GM12864 (cell line): Measurements from ENCODE around the gene CIC.
"Not testable (repeated sequence)": the region's sequence is repeated elsewhere in the genome, so short reads cannot be mapped to it uniquely, and the experiment has no call there.

Experiments used
- DNase-seq: peaks from one replicate; pipeline ENCODE4 v3.0.0-alpha.2; 2011; ENCODE audit warnings: low read depth
- H3K4me3 ChIP-seq: 2 replicates; pipeline ENCODE4 v1.5.1; 2011; ENCODE audit warnings: mild to moderate bottlenecking, low read depth, low read length, control low read depth
- CTCF ChIP-seq: IDR thresholded peaks from 2 replicates; pipeline ENCODE4 v1.5.1; 2011; ENCODE audit warnings: low read depth, mild to moderate bottlenecking, moderate library complexity, low read length, control low read depth, inconsistent platforms; ENCODE audit errors: missing control alignments

The CIC gene

GRCh38 chr19:42334697-42335373, 65.8 kb downstream of the CIC start:
- DNase-seq = no peak
- TF ChIP-seq CTCF = no peak
- H3K4me3 ChIP-seq = no peak overlapping the region

GRCh38 chr19:42335374-42335936, 66.4 kb downstream of the CIC start:
- no peak for TF ChIP-seq CTCF
- no peak for DNase-seq
- H3K4me3 ChIP-seq = no peak overlapping the region

- no peak for TF ChIP-seq CTCF
- H3K4me3 ChIP-seq = no peak overlapping the region
- DNase-seq = no peak
Observed at GRCh38 chr19:42335971-42336370, 66.9 kb downstream of the CIC start.

GRCh38 chr19:42339126-42339860, 70.2 kb downstream of the CIC start:
- DNase-seq, H3K4me3 ChIP-seq: not testable (repeated sequence)

GRCh38 chr19:42339922-42340321, 70.9 kb downstream of the CIC start:
- not testable (repeated sequence) for H3K4me3 ChIP-seq, DNase-seq

GRCh38 chr19:42343344-42344110, 74.5 kb downstream of the CIC start:
- no peak for DNase-seq
- H3K4me3 ChIP-seq = no peak overlapping the region
- peak; percentile 41 for TF ChIP-seq CTCF

GRCh38 chr19:42344336-42344893, 75.4 kb downstream of the CIC start:
- DNase-seq = no peak
- no peak overlapping the region for H3K4me3 ChIP-seq
- no peak for TF ChIP-seq CTCF
